ENCODE measurements around the gene KCTD2. TPM values are rescaled to one million over a fixed set of nuclear protein-coding genes. Genes with fewer than 3 reads are reported as not detected.

Gene KCTD2
- total and polyA plus RNA-seq, 2 of the 13 experiments (the other 11 are each of a cell fraction or from before 2014, with no cell fraction given), result 28.3 to 32.6 TPM

DNA sequence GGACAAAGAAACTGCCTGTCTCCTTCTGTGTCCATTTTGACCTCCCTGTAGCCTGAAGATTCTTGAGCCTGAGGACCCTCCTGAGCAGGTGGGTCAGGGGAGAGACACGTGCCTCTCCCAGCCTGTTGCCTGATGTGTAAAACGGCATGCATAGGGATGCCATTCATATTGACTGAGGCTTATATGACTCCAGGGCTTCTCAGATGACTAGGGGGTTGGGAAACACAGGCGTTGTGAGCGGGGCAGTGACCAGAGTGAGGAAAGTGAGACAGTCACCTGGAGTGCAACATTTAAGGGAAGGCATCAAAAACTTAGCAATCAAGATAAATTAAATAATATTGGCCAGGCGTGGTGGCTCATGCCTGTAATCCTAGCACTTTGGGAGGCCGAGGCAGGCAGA, 35.7 kb downstream of the KCTD2 start (continued):
- TF ChIP-seq, protein P1, sequence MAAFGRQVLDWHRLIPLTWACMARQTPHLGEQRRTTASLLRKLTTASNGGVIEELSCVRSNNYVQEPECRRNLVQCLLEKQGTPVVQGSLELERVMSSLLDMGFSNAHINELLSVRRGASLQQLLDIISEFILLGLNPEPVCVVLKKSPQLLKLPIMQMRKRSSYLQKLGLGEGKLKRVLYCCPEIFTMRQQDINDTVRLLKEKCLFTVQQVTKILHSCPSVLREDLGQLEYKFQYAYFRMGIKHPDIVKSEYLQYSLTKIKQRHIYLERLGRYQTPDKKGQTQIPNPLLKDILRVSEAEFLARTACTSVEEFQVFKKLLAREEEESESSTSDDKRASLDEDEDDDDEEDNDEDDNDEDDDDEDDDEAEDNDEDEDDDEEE (CRISPR knock-in tag; IDR thresholded peaks at IDR 0.05), result no peak
- TF ChIP-seq, protein P2, sequence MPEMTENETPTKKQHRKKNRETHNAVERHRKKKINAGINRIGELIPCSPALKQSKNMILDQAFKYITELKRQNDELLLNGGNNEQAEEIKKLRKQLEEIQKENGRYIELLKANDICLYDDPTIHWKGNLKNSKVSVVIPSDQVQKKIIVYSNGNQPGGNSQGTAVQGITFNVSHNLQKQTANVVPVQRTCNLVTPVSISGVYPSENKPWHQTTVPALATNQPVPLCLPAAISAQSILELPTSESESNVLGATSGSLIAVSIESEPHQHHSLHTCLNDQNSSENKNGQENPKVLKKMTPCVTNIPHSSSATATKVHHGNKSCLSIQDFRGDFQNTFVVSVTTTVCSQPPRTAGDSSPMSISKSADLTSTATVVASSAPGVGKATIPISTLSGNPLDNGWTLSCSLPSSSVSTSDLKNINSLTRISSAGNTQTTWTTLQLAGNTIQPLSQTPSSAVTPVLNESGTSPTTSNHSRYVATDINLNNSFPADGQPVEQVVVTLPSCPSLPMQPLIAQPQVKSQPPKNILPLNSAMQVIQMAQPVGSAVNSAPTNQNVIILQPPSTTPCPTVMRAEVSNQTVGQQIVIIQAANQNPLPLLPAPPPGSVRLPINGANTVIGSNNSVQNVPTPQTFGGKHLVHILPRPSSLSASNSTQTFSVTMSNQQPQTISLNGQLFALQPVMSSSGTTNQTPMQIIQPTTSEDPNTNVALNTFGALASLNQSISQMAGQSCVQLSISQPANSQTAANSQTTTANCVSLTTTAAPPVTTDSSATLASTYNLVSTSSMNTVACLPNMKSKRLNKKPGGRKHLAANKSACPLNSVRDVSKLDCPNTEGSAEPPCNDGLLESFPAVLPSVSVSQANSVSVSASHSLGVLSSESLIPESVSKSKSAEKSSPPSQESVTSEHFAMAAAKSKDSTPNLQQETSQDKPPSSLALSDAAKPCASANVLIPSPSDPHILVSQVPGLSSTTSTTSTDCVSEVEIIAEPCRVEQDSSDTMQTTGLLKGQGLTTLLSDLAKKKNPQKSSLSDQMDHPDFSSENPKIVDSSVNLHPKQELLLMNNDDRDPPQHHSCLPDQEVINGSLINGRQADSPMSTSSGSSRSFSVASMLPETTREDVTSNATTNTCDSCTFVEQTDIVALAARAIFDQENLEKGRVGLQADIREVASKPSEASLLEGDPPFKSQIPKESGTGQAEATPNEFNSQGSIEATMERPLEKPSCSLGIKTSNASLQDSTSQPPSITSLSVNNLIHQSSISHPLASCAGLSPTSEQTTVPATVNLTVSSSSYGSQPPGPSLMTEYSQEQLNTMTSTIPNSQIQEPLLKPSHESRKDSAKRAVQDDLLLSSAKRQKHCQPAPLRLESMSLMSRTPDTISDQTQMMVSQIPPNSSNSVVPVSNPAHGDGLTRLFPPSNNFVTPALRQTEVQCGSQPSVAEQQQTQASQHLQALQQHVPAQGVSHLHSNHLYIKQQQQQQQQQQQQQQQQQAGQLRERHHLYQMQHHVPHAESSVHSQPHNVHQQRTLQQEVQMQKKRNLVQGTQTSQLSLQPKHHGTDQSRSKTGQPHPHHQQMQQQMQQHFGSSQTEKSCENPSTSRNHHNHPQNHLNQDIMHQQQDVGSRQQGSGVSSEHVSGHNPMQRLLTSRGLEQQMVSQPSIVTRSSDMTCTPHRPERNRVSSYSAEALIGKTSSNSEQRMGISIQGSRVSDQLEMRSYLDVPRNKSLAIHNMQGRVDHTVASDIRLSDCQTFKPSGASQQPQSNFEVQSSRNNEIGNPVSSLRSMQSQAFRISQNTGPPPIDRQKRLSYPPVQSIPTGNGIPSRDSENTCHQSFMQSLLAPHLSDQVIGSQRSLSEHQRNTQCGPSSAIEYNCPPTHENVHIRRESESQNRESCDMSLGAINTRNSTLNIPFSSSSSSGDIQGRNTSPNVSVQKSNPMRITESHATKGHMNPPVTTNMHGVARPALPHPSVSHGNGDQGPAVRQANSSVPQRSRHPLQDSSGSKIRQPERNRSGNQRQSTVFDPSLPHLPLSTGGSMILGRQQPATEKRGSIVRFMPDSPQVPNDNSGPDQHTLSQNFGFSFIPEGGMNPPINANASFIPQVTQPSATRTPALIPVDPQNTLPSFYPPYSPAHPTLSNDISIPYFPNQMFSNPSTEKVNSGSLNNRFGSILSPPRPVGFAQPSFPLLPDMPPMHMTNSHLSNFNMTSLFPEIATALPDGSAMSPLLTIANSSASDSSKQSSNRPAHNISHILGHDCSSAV (CRISPR knock-in tag; IDR thresholded peaks at IDR 0.05; ENCODE audit: borderline replicate concordance), result no peak
- TF ChIP-seq RARA (CRISPR knock-in tag; IDR thresholded peaks at IDR 0.05) (0 out of 2 replicates have a peak, but pooled peaks have one; percentile 15), ETV5 (CRISPR knock-in tag; IDR thresholded peaks at IDR 0.05; ENCODE audit: borderline replicate concordance) (no peak)

Data from HepG2 (cell line).